DND-41 (cell line): Measurements from ENCODE around the gene XRCC3.

Experiments used
- CTCF ChIP-seq: IDR thresholded peaks from 2 replicates; pipeline ENCODE4 v1.5.1; 2012; ENCODE audit warnings: borderline replicate concordance, low read length, moderate library complexity, mild to moderate bottlenecking; ENCODE audit not compliant: poor library complexity, severe bottlenecking; ENCODE audit errors: extremely low read depth
- EZH2 ChIP-seq: IDR thresholded peaks from 3 replicates; pipeline ENCODE4 v1.6.1; 2012; ENCODE audit warnings: borderline replicate concordance, low read depth, mild to moderate bottlenecking, moderate library complexity, low read length, inconsistent platforms; ENCODE audit not compliant: severe bottlenecking

- TF ChIP-seq CTCF: no peak
- no peak for TF ChIP-seq EZH2
Measured at GRCh38 chr14:103696070-103696402, 19.2 kb downstream of the XRCC3 start.
